Ovary (tissue), 3 donors: ENCODE data around the gene COL23A1.

Experiments
- CTCF ChIP-seq, 3 donors: fragments of 450-650 bp in 2 of 3; fragments of 200-600 bp in 1 of 3; IDR thresholded peaks; one replicate each; pipeline versions ENCODE4 v1.5.1 to v1.8.0; 2016 to 2022; ENCODE audit warnings: antibody characterized with exemption in 3 of 3, mild to moderate bottlenecking in 1 of 3
- POLR2A ChIP-seq: fragments of 450-650 bp; IDR thresholded peaks from one replicate; pipeline ENCODE4 v1.6.1; 2017; ENCODE audit warnings: antibody characterized with exemption, mild to moderate bottlenecking, moderate library complexity
- donor health status: DM: no; HTN: no; CAD: no.

DNA sequence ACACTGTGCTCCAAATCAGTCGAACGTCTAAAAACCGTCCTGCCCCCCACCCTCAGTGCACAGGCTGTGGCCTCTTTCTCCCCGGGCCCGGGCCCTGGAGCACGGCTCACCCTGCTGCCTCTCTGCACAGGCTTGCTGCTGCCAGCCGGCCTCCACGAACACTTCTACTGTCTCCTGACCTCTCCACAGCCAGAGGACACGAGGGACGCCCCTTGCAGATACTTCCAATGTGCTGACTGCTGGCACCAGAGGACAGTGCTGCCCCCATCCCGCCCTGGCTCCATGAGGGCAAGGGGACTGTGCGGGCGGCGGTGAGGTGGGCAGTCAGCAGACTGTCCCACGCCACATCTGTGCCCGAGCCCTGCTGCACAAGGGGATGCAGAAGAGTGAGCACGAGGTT is 174.8 kb downstream of the COL23A1 start:
- TF ChIP-seq CTCF (IDR thresholded peaks at IDR 0.05) = no peak
- TF ChIP-seq POLR2A = no peak
